WTC11 (cell line): ENCODE data around the gene INO80D. TPM values are rescaled to one million over a fixed set of nuclear protein-coding genes. Genes with fewer than 3 reads are reported as not detected.

Experiments used
- ATAC-seq: fragments of 200-7000 bp; cut with Tn5 transposase; 2 replicates; pipeline ENCODE4 v1.10.0; 2021; ENCODE audit warnings: mild to moderate bottlenecking, moderate library complexity
- CTCF ChIA-PET: fragments of 300-600 bp; sonication (Branson Sonifier 250); formaldehyde crosslinking; loops from one replicate; lab custom pipeline; 2021; ENCODE audit warnings: antibody characterized with exemption; lab: Charles Lee
- POLR2A ChIA-PET: fragments of 350-600 bp; sonication (Branson Sonifier 250); formaldehyde crosslinking; loops from one replicate; lab custom pipeline; 2021; ENCODE audit warnings: antibody characterized with exemption; lab: Charles Lee
- DNase-seq: peaks from one replicate; pipeline ENCODE4 v3.0.0; 2021; ENCODE audit warnings: low spot score
- H3K27ac Mint-ChIP-seq: 2 replicates; pipeline ENCODE4 v1.8.0; 2021; ENCODE audit warnings: mixed read lengths
- H3K27me3 Mint-ChIP-seq: 2 replicates; pipeline ENCODE4 v1.8.0; 2021; ENCODE audit warnings: low read depth, mild to moderate bottlenecking, moderate library complexity, mixed read lengths
- H3K36me3 Mint-ChIP-seq: 2 replicates; pipeline ENCODE4 v1.8.0; 2021; ENCODE audit warnings: mixed read lengths
- H3K4me1 Mint-ChIP-seq: 2 replicates; pipeline ENCODE4 v1.8.0; 2022; ENCODE audit warnings: mixed read lengths
- H3K4me3 Mint-ChIP-seq: 2 replicates; pipeline ENCODE4 v1.8.0; 2021; ENCODE audit warnings: mild to moderate bottlenecking, moderate library complexity, mixed read lengths
- H3K9me3 Mint-ChIP-seq: 2 replicates; pipeline ENCODE4 v1.8.0; 2021; ENCODE audit warnings: mixed read lengths
- ELF4 ChIP-seq: sonication (generic); formaldehyde crosslinking; IDR thresholded peaks from 2 replicates; pipeline ENCODE4 v1.8.1; 2022; ENCODE audit warnings: low read depth, mild to moderate bottlenecking, moderate library complexity, missing genetic modification reagents
- HMGA2 ChIP-seq: fragments of 250-450 bp; sonication (Bioruptor Pico); IDR thresholded peaks from 2 replicates; pipeline ENCODE4 v1.4.0; 2021; ENCODE audit warnings: mild to moderate bottlenecking, moderate library complexity
- NR3C1 ChIP-seq: sonication (generic); formaldehyde crosslinking; conservative IDR thresholded peaks from 2 replicates; pipeline ENCODE4 v1.8.1; 2023; ENCODE audit warnings: low read depth, mild to moderate bottlenecking, missing genetic modification reagents
- SMAD4 ChIP-seq: sonication (generic); formaldehyde crosslinking; IDR thresholded peaks from 2 replicates; pipeline ENCODE4 v1.8.0; 2022; ENCODE audit warnings: mild to moderate bottlenecking, missing genetic modification reagents
- SP1 ChIP-seq: sonication (generic); formaldehyde crosslinking; conservative IDR thresholded peaks from 2 replicates; pipeline ENCODE4 v1.8.1; 2022; ENCODE audit warnings: missing genetic modification reagents
- TP53 ChIP-seq: sonication (generic); formaldehyde crosslinking; IDR thresholded peaks from 2 replicates; pipeline ENCODE4 v1.8.1; 2023; ENCODE audit warnings: mild to moderate bottlenecking, missing genetic modification reagents
- ZNF423 ChIP-seq: fragments of 250-450 bp; sonication (Bioruptor Pico); IDR thresholded peaks from 2 replicates; pipeline ENCODE4 v2.1.2; 2022; ENCODE audit warnings: mild to moderate bottlenecking, moderate library complexity
- total RNA-seq: library from RNA; stranded (reverse); gene quantifications from 3 replicates; pipeline ENCODE4 v1.2.3, GENCODE V29; 2021
- TF ChIP-seq, protein P1 (sequence below): fragments of 250-450 bp; sonication (Bioruptor Pico); IDR thresholded peaks from 2 replicates; pipeline ENCODE4 v1.9.0; 2021; ENCODE audit warnings: mild to moderate bottlenecking, borderline replicate concordance
- TF ChIP-seq, protein P2 (sequence below): sonication (generic); formaldehyde crosslinking; conservative IDR thresholded peaks from 2 replicates; pipeline ENCODE4 v1.8.1; 2023; ENCODE audit warnings: mild to moderate bottlenecking, low read depth, missing genetic modification reagents, moderate library complexity
- TF ChIP-seq, protein P3 (sequence below): fragments of 250-450 bp; sonication (Bioruptor Pico); conservative IDR thresholded peaks from 2 replicates; pipeline ENCODE4 v1.9.0; 2021; ENCODE audit warnings: mild to moderate bottlenecking
- TF ChIP-seq, protein P4 (sequence below): sonication (generic); formaldehyde crosslinking; conservative IDR thresholded peaks from 2 replicates; pipeline ENCODE4 v1.8.1; 2022; ENCODE audit warnings: mild to moderate bottlenecking, missing genetic modification reagents
- TF ChIP-seq, protein P5 (sequence below): fragments of 250-450 bp; sonication (Bioruptor Pico); IDR thresholded peaks from 2 replicates; pipeline ENCODE4 v1.9.0; 2021; ENCODE audit warnings: mild to moderate bottlenecking

Gene INO80D
- total RNA-seq, 1 experiment from 2014 or later, result 30.9 TPM

DNA sequence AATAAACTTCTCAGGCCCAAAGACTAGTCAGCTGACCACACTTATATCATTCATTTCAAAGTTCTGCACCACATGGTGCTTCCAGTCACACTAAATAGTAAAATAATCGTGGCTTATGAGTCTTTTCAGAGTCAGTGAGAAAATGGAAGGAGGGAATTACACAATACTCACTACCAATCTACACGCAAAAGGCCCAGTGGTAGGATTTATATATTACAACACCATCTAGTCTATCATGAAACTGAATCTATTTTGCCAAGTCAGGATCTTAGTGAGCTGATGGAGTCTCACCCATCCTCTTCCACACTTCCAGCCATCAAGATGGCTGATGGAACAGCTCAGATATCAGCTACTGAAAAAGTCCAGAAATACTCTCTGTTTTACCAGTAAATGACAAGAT is 21.9 kb downstream of the INO80D start (continued):
- TF ChIP-seq, protein P1, sequence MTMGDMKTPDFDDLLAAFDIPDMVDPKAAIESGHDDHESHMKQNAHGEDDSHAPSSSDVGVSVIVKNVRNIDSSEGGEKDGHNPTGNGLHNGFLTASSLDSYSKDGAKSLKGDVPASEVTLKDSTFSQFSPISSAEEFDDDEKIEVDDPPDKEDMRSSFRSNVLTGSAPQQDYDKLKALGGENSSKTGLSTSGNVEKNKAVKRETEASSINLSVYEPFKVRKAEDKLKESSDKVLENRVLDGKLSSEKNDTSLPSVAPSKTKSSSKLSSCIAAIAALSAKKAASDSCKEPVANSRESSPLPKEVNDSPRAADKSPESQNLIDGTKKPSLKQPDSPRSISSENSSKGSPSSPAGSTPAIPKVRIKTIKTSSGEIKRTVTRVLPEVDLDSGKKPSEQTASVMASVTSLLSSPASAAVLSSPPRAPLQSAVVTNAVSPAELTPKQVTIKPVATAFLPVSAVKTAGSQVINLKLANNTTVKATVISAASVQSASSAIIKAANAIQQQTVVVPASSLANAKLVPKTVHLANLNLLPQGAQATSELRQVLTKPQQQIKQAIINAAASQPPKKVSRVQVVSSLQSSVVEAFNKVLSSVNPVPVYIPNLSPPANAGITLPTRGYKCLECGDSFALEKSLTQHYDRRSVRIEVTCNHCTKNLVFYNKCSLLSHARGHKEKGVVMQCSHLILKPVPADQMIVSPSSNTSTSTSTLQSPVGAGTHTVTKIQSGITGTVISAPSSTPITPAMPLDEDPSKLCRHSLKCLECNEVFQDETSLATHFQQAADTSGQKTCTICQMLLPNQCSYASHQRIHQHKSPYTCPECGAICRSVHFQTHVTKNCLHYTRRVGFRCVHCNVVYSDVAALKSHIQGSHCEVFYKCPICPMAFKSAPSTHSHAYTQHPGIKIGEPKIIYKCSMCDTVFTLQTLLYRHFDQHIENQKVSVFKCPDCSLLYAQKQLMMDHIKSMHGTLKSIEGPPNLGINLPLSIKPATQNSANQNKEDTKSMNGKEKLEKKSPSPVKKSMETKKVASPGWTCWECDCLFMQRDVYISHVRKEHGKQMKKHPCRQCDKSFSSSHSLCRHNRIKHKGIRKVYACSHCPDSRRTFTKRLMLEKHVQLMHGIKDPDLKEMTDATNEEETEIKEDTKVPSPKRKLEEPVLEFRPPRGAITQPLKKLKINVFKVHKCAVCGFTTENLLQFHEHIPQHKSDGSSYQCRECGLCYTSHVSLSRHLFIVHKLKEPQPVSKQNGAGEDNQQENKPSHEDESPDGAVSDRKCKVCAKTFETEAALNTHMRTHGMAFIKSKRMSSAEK (CRISPR knock-in tag), result no peak
- TF ChIP-seq NR3C1, result no peak

DNA sequence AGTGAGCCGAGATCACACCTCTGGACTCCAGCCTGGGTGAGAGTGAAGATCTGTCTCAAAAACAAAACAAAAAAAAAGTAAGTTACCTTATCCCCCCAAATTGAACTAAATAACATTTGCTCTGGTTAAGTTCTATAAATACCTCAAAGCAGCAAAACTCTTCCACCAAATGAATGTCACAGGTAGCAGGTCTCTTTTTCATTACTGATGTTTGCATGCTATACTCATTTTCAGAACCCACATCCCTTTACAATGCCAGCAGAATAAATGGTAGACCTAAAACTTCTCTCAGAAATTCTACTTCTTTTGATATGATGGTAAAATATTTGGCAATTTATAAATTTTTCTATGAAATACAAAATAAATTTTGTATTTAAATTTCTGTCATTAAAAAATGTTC is 22.3 kb downstream of the INO80D start:
- Mint-ChIP-seq H3K4me1 (peaks cover 15% of the 10 kb centered on the region), H3K9me3 (no peaks in the 10 kb centered on the region), H3K27me3 (no peaks in the 10 kb centered on the region), H3K36me3 (peaks cover 17% of the 10 kb centered on the region), H3K27ac (0 out of 2 replicates have a peak overlapping the region, but pooled peaks have one; percentile 14), H3K4me3 (no peak overlapping the region)
- ATAC-seq (no peak), DNase-seq (no peak)
- ChIA-PET POLR2A (no interaction called here), CTCF (no interaction called here)
- TF ChIP-seq, protein P1 (CRISPR knock-in tag), result no peak
- no peak for TF ChIP-seq SMAD4 (CRISPR knock-in tag)
- TF ChIP-seq, protein P2, sequence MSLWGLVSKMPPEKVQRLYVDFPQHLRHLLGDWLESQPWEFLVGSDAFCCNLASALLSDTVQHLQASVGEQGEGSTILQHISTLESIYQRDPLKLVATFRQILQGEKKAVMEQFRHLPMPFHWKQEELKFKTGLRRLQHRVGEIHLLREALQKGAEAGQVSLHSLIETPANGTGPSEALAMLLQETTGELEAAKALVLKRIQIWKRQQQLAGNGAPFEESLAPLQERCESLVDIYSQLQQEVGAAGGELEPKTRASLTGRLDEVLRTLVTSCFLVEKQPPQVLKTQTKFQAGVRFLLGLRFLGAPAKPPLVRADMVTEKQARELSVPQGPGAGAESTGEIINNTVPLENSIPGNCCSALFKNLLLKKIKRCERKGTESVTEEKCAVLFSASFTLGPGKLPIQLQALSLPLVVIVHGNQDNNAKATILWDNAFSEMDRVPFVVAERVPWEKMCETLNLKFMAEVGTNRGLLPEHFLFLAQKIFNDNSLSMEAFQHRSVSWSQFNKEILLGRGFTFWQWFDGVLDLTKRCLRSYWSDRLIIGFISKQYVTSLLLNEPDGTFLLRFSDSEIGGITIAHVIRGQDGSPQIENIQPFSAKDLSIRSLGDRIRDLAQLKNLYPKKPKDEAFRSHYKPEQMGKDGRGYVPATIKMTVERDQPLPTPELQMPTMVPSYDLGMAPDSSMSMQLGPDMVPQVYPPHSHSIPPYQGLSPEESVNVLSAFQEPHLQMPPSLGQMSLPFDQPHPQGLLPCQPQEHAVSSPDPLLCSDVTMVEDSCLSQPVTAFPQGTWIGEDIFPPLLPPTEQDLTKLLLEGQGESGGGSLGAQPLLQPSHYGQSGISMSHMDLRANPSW (CRISPR knock-in tag), result no peak
- TF ChIP-seq, protein P3, sequence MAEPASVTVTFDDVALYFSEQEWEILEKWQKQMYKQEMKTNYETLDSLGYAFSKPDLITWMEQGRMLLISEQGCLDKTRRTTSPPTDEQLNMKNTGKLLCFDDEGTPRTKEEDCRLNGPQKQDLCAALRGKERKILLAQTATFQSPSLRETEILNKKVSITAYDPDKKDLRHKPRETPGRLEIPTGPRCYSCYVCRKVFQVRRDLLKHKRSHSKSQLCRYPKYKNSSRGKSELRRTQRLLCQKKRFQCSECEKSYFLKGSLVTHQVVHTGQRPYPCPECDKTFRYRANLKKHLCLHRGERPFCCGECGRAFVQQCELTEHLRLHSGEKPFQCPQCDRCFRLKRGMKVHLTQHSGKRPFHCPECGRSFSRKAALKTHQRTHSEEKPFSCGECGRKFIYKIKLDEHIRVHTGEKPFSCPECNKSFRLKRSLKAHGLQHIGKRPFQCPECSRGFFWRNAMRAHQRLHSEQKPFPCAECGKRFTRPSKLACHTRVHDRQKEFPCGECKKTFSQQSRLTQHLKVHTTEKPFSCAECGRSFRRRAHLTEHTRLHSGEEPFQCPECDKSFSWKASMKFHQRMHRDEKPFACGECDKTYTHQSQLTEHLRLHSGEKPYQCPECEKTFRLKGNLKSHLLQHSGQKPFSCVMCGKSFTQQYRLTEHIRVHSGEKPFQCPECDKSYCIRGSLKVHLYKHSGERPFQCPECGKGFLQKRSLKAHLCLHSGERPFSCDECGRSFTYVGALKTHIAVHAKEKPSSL (CRISPR knock-in tag), result no peak
- no peak for TF ChIP-seq HMGA2 (CRISPR knock-in tag)
- TF ChIP-seq SP1, result no peak
- TF ChIP-seq, protein P4, sequence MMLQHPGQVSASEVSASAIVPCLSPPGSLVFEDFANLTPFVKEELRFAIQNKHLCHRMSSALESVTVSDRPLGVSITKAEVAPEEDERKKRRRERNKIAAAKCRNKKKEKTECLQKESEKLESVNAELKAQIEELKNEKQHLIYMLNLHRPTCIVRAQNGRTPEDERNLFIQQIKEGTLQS (CRISPR knock-in tag), result no peak
- TF ChIP-seq ZNF423, result no peak
- TF ChIP-seq, protein P5, sequence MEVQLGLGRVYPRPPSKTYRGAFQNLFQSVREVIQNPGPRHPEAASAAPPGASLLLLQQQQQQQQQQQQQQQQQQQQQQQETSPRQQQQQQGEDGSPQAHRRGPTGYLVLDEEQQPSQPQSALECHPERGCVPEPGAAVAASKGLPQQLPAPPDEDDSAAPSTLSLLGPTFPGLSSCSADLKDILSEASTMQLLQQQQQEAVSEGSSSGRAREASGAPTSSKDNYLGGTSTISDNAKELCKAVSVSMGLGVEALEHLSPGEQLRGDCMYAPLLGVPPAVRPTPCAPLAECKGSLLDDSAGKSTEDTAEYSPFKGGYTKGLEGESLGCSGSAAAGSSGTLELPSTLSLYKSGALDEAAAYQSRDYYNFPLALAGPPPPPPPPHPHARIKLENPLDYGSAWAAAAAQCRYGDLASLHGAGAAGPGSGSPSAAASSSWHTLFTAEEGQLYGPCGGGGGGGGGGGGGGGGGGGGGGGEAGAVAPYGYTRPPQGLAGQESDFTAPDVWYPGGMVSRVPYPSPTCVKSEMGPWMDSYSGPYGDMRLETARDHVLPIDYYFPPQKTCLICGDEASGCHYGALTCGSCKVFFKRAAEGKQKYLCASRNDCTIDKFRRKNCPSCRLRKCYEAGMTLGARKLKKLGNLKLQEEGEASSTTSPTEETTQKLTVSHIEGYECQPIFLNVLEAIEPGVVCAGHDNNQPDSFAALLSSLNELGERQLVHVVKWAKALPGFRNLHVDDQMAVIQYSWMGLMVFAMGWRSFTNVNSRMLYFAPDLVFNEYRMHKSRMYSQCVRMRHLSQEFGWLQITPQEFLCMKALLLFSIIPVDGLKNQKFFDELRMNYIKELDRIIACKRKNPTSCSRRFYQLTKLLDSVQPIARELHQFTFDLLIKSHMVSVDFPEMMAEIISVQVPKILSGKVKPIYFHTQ, result no peak
- TF ChIP-seq ELF4 (CRISPR knock-in tag), result no peak
- TF ChIP-seq TP53 (CRISPR knock-in tag), result no peak
